Measurements from ENCODE around the gene CHCHD3. TPM values are rescaled to one million over a fixed set of nuclear protein-coding genes. Genes with fewer than 3 reads are reported as not detected.

Gene CHCHD3
- polyA plus RNA-seq, 3 donors: 30.5 to 56.7 (median 48.8) TPM

DNA sequence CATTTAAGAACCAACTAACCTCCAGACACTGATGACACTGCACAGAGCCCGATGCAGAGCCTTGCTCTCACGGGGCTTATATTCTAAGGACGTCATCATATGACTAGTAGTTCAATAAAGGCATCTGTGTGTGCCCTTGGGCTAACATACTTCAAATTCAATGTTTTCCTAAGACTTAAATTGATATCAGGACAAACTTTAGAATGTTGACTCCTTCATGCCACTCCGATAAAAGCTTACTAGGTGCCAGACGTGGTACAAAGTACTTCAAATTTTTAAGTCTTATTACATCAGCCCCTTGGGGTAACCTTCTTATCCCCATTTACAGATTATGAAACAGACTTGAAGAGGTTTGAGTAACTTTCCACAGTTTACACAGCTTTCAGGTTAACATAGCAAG lies 314.5 kb downstream of the CHCHD3 start:
- Histone ChIP-seq H4K20me1 (ENCODE audit: insufficient read depth, low read length) (no peaks in the 10 kb centered on the region), H3K4me1 (ENCODE audit: control insufficient read depth in 1 of 2, insufficient read depth in 2 of 2, low read length in 2 of 2) (no peaks in the 10 kb centered on the region), H3K27me3 (ENCODE audit: control insufficient read depth in 2 of 2, insufficient read depth in 2 of 2, low read length in 2 of 2) (no peaks in the 10 kb centered on the region), H3K27ac (ENCODE audit: low read depth in 1 of 2, low read length in 2 of 2) (no peak overlapping the region), H3K9ac (ENCODE audit: insufficient read depth, low read length, poor library complexity, severe bottlenecking) (no peak overlapping the region), H3K9me3 (replicated peaks in 1 of 2; ENCODE audit: control insufficient read depth in 1 of 2, insufficient read depth in 1 of 2, low read length in 2 of 2) (peaks cover 2 to 9% of the 10 kb centered on the region in 2 donors), H3K36me3 (replicated peaks in 1 of 2; ENCODE audit: control insufficient read depth in 1 of 2, insufficient read depth in 2 of 2, low read length in 2 of 2) (no peaks in the 10 kb centered on the region), H2AFZ (ENCODE audit: insufficient read depth, low read depth, low read length, poor library complexity, severe bottlenecking) (no peak overlapping the region), H3K4me3 (replicated peaks in 1 of 3; ENCODE audit: low read depth in 2 of 3, low read length in 3 of 3) (no peak overlapping the region), H3K4me2 (replicated peaks; ENCODE audit: extremely low read depth, low read length, poor library complexity, severe bottlenecking) (no peak overlapping the region), H3K79me2 (ENCODE audit: insufficient read depth, low read length) (no peaks in the 10 kb centered on the region)
- Mint-ChIP-seq H3K4me3 (no peak overlapping the region), H3K4me1 (peaks cover 6% of the 10 kb centered on the region), H3K36me3 (no peaks in the 10 kb centered on the region), H3K9me3 (peaks cover 0 to 16% (median 9%) of the 10 kb centered on the region in 7 donors), H3K27me3 (ENCODE audit: low read depth in 3 of 3) (peaks cover 0 to 8% (median 2%) of the 10 kb centered on the region in 3 donors), H3K27ac (no peak overlapping the region)
- no peak for DNase-seq
- no peak for TF ChIP-seq CTCF (IDR thresholded peaks at IDR 0.05)
- no CpG with 5 or more reads among the region's 5 CpGs for WGBS (ENCODE audit: insufficient coverage)
- intact Hi-C loops (cut with micrococcal nuclease): no loop called here

- TF ChIP-seq CTCF (IDR thresholded peaks at IDR 0.05): no peak
- no peak overlapping the region for H3K9ac ChIP-seq (ENCODE audit: insufficient read depth, low read length, poor library complexity, severe bottlenecking)
- H2AFZ ChIP-seq (ENCODE audit: insufficient read depth, low read depth, low read length, poor library complexity, severe bottlenecking): no peak overlapping the region
- WGBS (ENCODE audit: insufficient coverage): 100% methylated on average over 1 of the region's 1 CpG
- H4K20me1 ChIP-seq (ENCODE audit: insufficient read depth, low read length): no peaks in the 10 kb centered on the region
- H3K27ac Mint-ChIP-seq: no peak overlapping the region
- H3K4me3 Mint-ChIP-seq: no peak overlapping the region
- no peaks in the 10 kb centered on the region for H3K79me2 ChIP-seq (ENCODE audit: insufficient read depth, low read length)
- peaks cover 2 to 9% of the 10 kb centered on the region in 2 donors for H3K9me3 ChIP-seq (replicated peaks in 1 of 2; ENCODE audit: control insufficient read depth in 1 of 2, insufficient read depth in 1 of 2, low read length in 2 of 2)
- no peak for DNase-seq
- no peak overlapping the region for H3K4me2 ChIP-seq (replicated peaks; ENCODE audit: extremely low read depth, low read length, poor library complexity, severe bottlenecking)
- no peaks in the 10 kb centered on the region for H3K27me3 ChIP-seq (ENCODE audit: control insufficient read depth in 2 of 2, insufficient read depth in 2 of 2, low read length in 2 of 2)
- no peaks in the 10 kb centered on the region for H3K36me3 ChIP-seq (replicated peaks in 1 of 2; ENCODE audit: control insufficient read depth in 1 of 2, insufficient read depth in 2 of 2, low read length in 2 of 2)
- H3K36me3 Mint-ChIP-seq: no peaks in the 10 kb centered on the region
- H3K4me3 ChIP-seq (replicated peaks in 1 of 3; ENCODE audit: low read depth in 2 of 3, low read length in 3 of 3): no peak overlapping the region
- peaks cover 0 to 9% (median 2%) of the 10 kb centered on the region in 3 donors for H3K27me3 Mint-ChIP-seq (ENCODE audit: low read depth in 3 of 3)
- H3K4me1 Mint-ChIP-seq: peaks cover 6% of the 10 kb centered on the region
- peaks cover 0 to 16% (median 9%) of the 10 kb centered on the region in 7 donors for H3K9me3 Mint-ChIP-seq
- intact Hi-C loops (cut with micrococcal nuclease): no loop called here
- no peaks in the 10 kb centered on the region for H3K4me1 ChIP-seq (ENCODE audit: control insufficient read depth in 1 of 2, insufficient read depth in 2 of 2, low read length in 2 of 2)
- H3K27ac ChIP-seq (ENCODE audit: low read depth in 1 of 2, low read length in 2 of 2): no peak overlapping the region
Observed at GRCh38 chr7:132766660-132767059, 315.2 kb downstream of the CHCHD3 start.
